GM10266 (cell line): ENCODE results near the gene NOTO.

ENCODE experiments used
- DNase-seq: peaks from one replicate; pipeline ENCODE4 v3.0.0; 2012; ENCODE audit errors: extremely low spot score
- TF ChIP-seq, protein P1 (sequence below): IDR thresholded peaks from 2 replicates; pipeline ENCODE4 v1.5.1; 2012; ENCODE audit warnings: mild to moderate bottlenecking, low read depth; ENCODE audit not compliant: control insufficient read depth, insufficient read depth; ENCODE audit errors: missing control alignments

The NOTO gene

DNA sequence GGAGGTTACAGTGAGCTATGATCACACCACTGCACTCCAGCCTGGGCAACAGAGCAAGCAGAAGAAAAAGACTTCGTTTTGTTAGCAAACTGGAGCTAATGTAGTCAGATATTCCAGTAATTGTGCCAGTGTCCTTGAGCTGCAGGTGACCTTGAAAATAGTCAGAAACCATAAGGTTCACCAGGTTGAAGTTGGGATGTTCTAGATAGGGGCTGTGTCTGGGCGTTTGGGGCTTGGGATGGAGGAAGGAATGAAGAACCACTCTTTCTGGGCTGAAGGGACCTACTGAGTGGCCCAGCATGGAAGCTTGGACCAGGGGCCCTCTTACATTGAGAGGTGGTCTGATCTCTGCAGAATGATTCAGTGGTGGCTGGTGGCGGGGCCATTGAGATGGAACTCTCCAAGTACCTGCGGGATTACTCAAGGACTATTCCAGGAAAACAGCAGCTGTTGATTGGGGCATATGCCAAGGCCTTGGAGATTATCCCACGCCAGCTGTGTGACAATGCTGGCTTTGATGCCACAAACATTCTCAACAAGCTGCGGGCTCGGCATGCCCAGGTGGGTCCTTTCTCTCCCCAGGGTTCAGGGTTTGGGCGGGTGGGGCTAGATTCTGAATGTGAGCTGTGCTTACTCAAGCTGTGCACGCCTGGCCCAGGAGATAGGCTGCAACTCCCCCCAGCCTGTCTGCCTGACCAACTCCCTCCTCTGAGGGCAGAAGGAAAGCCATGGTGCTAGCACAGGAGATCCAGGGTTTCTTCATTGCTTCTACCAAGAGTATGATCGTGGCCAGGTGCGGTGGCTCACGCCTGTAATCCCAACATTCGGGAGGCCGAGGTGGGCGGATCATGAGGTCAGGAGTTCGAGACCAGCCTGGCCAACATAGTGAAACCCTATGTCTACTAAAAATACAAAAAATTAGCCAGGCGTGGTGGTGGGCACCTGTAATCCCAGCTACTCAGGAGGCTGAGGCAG lies 48.8 kb downstream of the NOTO start:
- TF ChIP-seq, protein P1, sequence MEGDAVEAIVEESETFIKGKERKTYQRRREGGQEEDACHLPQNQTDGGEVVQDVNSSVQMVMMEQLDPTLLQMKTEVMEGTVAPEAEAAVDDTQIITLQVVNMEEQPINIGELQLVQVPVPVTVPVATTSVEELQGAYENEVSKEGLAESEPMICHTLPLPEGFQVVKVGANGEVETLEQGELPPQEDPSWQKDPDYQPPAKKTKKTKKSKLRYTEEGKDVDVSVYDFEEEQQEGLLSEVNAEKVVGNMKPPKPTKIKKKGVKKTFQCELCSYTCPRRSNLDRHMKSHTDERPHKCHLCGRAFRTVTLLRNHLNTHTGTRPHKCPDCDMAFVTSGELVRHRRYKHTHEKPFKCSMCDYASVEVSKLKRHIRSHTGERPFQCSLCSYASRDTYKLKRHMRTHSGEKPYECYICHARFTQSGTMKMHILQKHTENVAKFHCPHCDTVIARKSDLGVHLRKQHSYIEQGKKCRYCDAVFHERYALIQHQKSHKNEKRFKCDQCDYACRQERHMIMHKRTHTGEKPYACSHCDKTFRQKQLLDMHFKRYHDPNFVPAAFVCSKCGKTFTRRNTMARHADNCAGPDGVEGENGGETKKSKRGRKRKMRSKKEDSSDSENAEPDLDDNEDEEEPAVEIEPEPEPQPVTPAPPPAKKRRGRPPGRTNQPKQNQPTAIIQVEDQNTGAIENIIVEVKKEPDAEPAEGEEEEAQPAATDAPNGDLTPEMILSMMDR: no peak

DNA sequence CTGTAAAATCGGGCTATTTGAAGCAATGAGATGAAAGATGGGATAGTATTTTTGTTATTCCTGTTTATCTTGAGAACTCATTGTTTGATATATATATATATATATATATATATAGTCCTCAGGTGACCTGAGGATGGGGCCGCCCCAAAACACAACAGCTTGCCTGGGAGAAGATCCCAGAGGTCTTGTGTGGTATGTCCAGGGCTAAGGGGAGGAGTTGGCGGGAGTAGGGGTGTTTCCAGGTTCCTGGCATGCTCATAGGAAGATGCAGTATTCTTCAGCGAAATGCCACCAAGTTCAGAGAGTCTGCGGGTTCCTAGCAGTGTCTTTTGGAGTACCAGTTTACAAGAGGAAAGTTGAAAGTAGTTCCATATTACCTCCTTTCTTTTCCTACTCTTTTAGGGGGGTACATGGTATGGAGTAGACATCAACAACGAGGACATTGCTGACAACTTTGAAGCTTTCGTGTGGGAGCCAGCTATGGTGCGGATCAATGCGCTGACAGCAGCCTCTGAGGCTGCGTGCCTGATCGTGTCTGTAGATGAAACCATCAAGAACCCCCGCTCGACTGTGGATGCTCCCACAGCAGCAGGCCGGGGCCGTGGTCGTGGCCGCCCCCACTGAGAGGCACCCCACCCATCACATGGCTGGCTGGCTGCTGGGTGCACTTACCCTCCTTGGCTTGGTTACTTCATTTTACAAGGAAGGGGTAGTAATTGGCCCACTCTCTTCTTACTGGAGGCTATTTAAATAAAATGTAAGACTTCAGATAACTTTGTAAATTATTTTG lies 50.1 kb downstream of the NOTO start:
- TF ChIP-seq, protein P1: no peak
- no peak for DNase-seq

More for the DNA sequence above, 48.8 kb downstream of the NOTO start:
- DNase-seq: no peak

DNA sequence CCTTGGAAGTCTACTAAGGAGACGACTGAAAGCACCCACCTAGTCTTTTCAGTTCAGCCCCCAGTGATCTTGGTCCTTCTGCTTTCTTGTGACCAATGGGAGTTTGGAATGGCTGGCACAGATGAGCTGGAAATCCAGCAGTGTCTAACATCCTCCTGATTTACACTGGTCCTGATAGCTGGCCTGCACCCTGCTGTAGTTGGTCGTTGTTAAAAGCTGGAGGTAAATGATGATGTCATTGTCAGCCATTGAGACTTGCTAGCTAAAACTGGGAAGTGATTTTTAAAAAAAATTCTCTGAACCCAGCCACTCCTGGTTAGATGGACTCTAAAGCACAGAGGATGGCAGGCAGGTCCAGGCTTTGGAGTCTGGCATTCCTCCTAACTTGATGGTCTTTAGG lies 51.0 kb downstream of the NOTO start:
- DNase-seq: no peak
- TF ChIP-seq, protein P1: no peak

DNA sequence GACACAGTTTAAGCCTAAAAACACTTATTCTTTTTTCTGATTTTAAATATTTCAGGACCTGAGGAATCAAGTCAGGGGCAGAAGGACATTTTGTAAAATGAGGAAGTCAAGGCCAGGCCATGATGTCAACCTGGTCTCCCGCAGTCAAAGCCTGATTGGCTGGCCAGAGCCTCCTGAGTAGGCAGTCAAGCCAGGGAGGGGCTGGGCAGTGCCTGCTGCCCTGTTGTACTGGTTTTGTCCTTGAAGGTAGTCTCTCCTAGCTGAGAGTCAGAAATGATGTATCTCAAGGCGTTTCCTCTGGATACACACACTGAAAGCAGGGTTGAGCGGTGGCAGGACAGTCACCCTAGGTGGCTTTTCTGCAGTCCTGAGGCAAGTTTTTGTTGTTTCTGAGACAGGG lies 51.5 kb downstream of the NOTO start:
- DNase-seq: no peak
- TF ChIP-seq, protein P1: no peak

DNA sequence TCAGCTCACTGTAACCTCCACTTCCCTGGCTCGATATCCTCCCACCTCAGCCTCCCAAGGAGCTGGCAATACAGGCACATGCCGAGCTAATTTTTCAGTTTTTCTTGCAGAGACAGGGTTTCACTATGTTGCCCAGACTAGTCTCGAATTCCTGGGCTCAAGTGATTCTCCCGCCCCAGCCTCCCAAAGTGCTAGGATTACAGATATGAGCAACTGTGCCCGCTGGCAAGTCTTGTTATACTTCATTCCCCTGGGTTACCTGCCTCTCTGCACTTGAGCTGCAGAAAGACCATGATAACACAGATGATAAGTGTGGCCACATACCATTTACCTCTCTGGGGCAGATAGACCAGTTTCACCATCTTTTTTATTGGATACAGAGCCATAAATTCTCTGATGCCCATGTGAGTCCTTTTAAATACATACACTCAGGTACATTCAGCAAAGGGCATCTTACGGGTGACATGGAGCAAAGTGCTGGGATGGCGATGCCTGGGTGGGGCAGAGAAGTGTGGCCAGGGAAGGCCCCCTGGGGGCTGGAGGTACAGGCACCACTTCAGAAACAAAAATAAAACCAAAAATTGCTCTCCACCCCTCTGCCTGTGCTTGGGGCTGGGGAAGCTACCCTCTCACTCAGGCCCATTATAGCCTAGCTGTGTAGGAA lies 52.1 kb downstream of the NOTO start:
- DNase-seq: no peak

DNA sequence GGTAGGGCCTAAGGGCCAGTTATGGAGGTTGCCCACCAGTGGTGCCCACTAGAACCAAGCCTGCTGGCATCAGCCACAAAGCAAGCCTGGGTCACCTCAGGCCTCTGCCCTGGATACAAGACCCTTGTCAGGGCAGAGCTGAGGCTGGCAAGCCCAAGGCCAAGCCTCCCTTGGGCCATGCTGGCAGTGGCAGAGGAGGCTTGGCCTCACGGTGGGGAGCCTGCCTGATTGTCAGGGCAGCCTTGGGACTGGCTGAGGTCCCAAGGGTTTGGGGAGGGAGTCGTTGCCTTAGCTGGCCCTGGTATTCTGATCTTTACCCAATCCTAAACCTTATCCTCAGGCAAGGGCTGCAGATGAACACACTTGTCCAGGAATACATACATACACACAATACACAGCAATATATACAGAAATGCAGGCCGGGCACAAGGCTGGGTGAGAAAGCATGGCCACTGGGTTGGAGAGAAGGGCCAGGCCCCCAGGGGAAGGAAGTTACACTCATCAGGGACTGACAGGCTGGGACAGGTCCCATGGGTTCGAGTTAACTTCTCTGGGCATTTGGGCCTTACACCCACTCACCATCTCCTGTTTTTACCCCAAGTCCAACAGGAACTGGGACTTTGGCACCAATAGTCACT lies 52.8 kb downstream of the NOTO start:
- TF ChIP-seq, protein P1: no peak
- DNase-seq: no peak

More for the DNA sequence above, 52.1 kb downstream of the NOTO start:
- TF ChIP-seq, protein P1: no peak
